ENCODE measurements around the gene VEZF1. TPM values are rescaled to one million over a fixed set of nuclear protein-coding genes. Genes with fewer than 3 reads are reported as not detected.

VEZF1 gene
- total and polyA plus RNA-seq, 4 donors = 56.1 to 96.1 (median 70.7) TPM

GRCh38 chr17:57954397-57955182 lies 33.5 kb downstream of the VEZF1 start:
- H3K27me3 ChIP-seq (ENCODE audit: control insufficient read depth, insufficient read depth, low read length) = no peaks in the 10 kb centered on the region
- WGBS (ENCODE audit: insufficient coverage) = under 1% methylated on average over 81 of the region's 85 CpGs
- peaks cover 3% of the 10 kb centered on the region for H3K36me3 ChIP-seq (ENCODE audit: control insufficient read depth, insufficient read depth, low read length)
- DNase-seq (ENCODE audit: low read depth in 4 of 6, low spot score in 6 of 6) = peak in 2 of 6 donors; percentile 80 to 84
- H3K4me3 ChIP-seq (ENCODE audit: low read depth, low read length) = peak overlapping the region; percentile 31
- H3K4me1 ChIP-seq (ENCODE audit: control insufficient read depth, insufficient read depth, low read length) = peaks cover 44% of the 10 kb centered on the region
- H3K9me3 ChIP-seq (ENCODE audit: control insufficient read depth, insufficient read depth, low read length) = no peaks in the 10 kb centered on the region
- H3K27ac ChIP-seq (ENCODE audit: low read depth, low read length) = peak overlapping the region; percentile 81

GRCh38 chr17:57953705-57954396 lies 34.2 kb downstream of the VEZF1 start:
- H3K4me1 ChIP-seq (ENCODE audit: control insufficient read depth, insufficient read depth, low read length) = peaks cover 51% of the 10 kb centered on the region
- H3K27ac ChIP-seq (ENCODE audit: low read depth, low read length) = peak overlapping the region; percentile 81

GRCh38 chr17:57953219-57953618 lies 34.8 kb downstream of the VEZF1 start:
- DNase-seq (ENCODE audit: low read depth in 4 of 6, low spot score in 6 of 6) = no peak
- Histone ChIP-seq H3K9me3 (ENCODE audit: control insufficient read depth, insufficient read depth, low read length) (no peaks in the 10 kb centered on the region), H3K36me3 (ENCODE audit: control insufficient read depth, insufficient read depth, low read length) (peaks cover 3% of the 10 kb centered on the region), H3K4me1 (ENCODE audit: control insufficient read depth, insufficient read depth, low read length) (peaks cover 54% of the 10 kb centered on the region), H3K4me3 (ENCODE audit: low read depth, low read length) (no peak overlapping the region), H3K27me3 (ENCODE audit: control insufficient read depth, insufficient read depth, low read length) (no peaks in the 10 kb centered on the region), H3K27ac (ENCODE audit: low read depth, low read length) (peak overlapping the region; percentile 81)
- WGBS (ENCODE audit: insufficient coverage) = no CpG with 5 or more reads among the region's 1 CpG

More at GRCh38 chr17:57953705-57954396, 34.2 kb downstream of the VEZF1 start:
- Histone ChIP-seq H3K4me3 (ENCODE audit: low read depth, low read length) (peak overlapping the region; percentile 31), H3K36me3 (ENCODE audit: control insufficient read depth, insufficient read depth, low read length) (peaks cover 3% of the 10 kb centered on the region), H3K9me3 (ENCODE audit: control insufficient read depth, insufficient read depth, low read length) (no peaks in the 10 kb centered on the region), H3K27me3 (ENCODE audit: control insufficient read depth, insufficient read depth, low read length) (no peaks in the 10 kb centered on the region)
- DNase-seq (ENCODE audit: low read depth in 4 of 6, low spot score in 6 of 6) = no peak
- 50% methylated on average over 9 of the region's 13 CpGs for WGBS (ENCODE audit: insufficient coverage)

- no peak for DNase-seq (ENCODE audit: low read depth in 4 of 6, low spot score in 6 of 6)
- H3K4me3 ChIP-seq (ENCODE audit: low read depth, low read length) = no peak overlapping the region
- H3K36me3 ChIP-seq (ENCODE audit: control insufficient read depth, insufficient read depth, low read length) = peaks cover 3% of the 10 kb centered on the region
- peaks cover 54% of the 10 kb centered on the region for H3K4me1 ChIP-seq (ENCODE audit: control insufficient read depth, insufficient read depth, low read length)
- WGBS (ENCODE audit: insufficient coverage) = 100% methylated on average over 1 of the region's 5 CpGs
- no peaks in the 10 kb centered on the region for H3K27me3 ChIP-seq (ENCODE audit: control insufficient read depth, insufficient read depth, low read length)
- H3K9me3 ChIP-seq (ENCODE audit: control insufficient read depth, insufficient read depth, low read length) = no peaks in the 10 kb centered on the region
- H3K27ac ChIP-seq (ENCODE audit: low read depth, low read length) = no peak overlapping the region
Measured at GRCh38 chr17:57949649-57950048, 38.4 kb downstream of the VEZF1 start.

- H3K4me3 ChIP-seq (ENCODE audit: low read depth, low read length) = no peak overlapping the region
Measured at GRCh38 chr17:57948555-57949420, 39.3 kb downstream of the VEZF1 start.

GRCh38 chr17:57948169-57948554 lies 39.9 kb downstream of the VEZF1 start:
- H3K4me1 ChIP-seq (ENCODE audit: control insufficient read depth, insufficient read depth, low read length) = peaks cover 43% of the 10 kb centered on the region
- 74% methylated on average over 5 of the region's 5 CpGs for WGBS (ENCODE audit: insufficient coverage)
- H3K4me3 ChIP-seq (ENCODE audit: low read depth, low read length) = no peak overlapping the region
- H3K27ac ChIP-seq (ENCODE audit: low read depth, low read length) = peak overlapping the region; percentile 17
- H3K36me3 ChIP-seq (ENCODE audit: control insufficient read depth, insufficient read depth, low read length) = no peaks in the 10 kb centered on the region
- no peaks in the 10 kb centered on the region for H3K27me3 ChIP-seq (ENCODE audit: control insufficient read depth, insufficient read depth, low read length)
- no peaks in the 10 kb centered on the region for H3K9me3 ChIP-seq (ENCODE audit: control insufficient read depth, insufficient read depth, low read length)
- DNase-seq (ENCODE audit: low read depth in 4 of 6, low spot score in 6 of 6) = no peak

More at GRCh38 chr17:57948555-57949420, 39.3 kb downstream of the VEZF1 start:
- WGBS (ENCODE audit: insufficient coverage) = 39% methylated on average over 5 of the region's 5 CpGs
- Histone ChIP-seq H3K9me3 (ENCODE audit: control insufficient read depth, insufficient read depth, low read length) (no peaks in the 10 kb centered on the region), H3K27me3 (ENCODE audit: control insufficient read depth, insufficient read depth, low read length) (no peaks in the 10 kb centered on the region), H3K36me3 (ENCODE audit: control insufficient read depth, insufficient read depth, low read length) (peaks cover 2% of the 10 kb centered on the region), H3K4me1 (ENCODE audit: control insufficient read depth, insufficient read depth, low read length) (peaks cover 48% of the 10 kb centered on the region), H3K27ac (ENCODE audit: low read depth, low read length) (peak overlapping the region; percentile 17)
- peak in 1 of 6 donors; percentile 42 for DNase-seq (ENCODE audit: low read depth in 4 of 6, low spot score in 6 of 6)

- WGBS (ENCODE audit: insufficient coverage) = 87% methylated on average over 6 of the region's 9 CpGs
- Histone ChIP-seq H3K4me1 (ENCODE audit: control insufficient read depth, insufficient read depth, low read length) (peaks cover 44% of the 10 kb centered on the region), H3K9me3 (ENCODE audit: control insufficient read depth, insufficient read depth, low read length) (no peaks in the 10 kb centered on the region), H3K27me3 (ENCODE audit: control insufficient read depth, insufficient read depth, low read length) (no peaks in the 10 kb centered on the region), H3K36me3 (ENCODE audit: control insufficient read depth, insufficient read depth, low read length) (no peaks in the 10 kb centered on the region), H3K4me3 (ENCODE audit: low read depth, low read length) (no peak overlapping the region), H3K27ac (ENCODE audit: low read depth, low read length) (peak overlapping the region; percentile 20)
- no peak for DNase-seq (ENCODE audit: low read depth in 4 of 6, low spot score in 6 of 6)
Measured at GRCh38 chr17:57947369-57947768, 40.7 kb downstream of the VEZF1 start.

GRCh38 chr17:57946798-57947358 lies 41.2 kb downstream of the VEZF1 start:
- Histone ChIP-seq H3K27me3 (ENCODE audit: control insufficient read depth, insufficient read depth, low read length) (no peaks in the 10 kb centered on the region), H3K9me3 (ENCODE audit: control insufficient read depth, insufficient read depth, low read length) (no peaks in the 10 kb centered on the region), H3K4me1 (ENCODE audit: control insufficient read depth, insufficient read depth, low read length) (peaks cover 47% of the 10 kb centered on the region), H3K36me3 (ENCODE audit: control insufficient read depth, insufficient read depth, low read length) (no peaks in the 10 kb centered on the region), H3K4me3 (ENCODE audit: low read depth, low read length) (no peak overlapping the region), H3K27ac (ENCODE audit: low read depth, low read length) (peak overlapping the region; percentile 20)
- 63% methylated on average over 8 of the region's 10 CpGs for WGBS (ENCODE audit: insufficient coverage)
- DNase-seq (ENCODE audit: low read depth in 4 of 6, low spot score in 6 of 6) = no peak

Measured in spinal cord (tissue), 10 donors.